Aorta (tissue), 5 donors: Measurements from ENCODE around the gene UTRN. TPM values are rescaled to one million over a fixed set of nuclear protein-coding genes. Genes with fewer than 3 reads are reported as not detected.
A peak's percentile ranks its signal among the peaks of the same experiment; 100 is the strongest.

ENCODE experiments used
- ATAC-seq: fragments of 200-7000 bp; cut with Tn5 transposase; one replicate; pipeline ENCODE4 v1.9.1; 2022; ENCODE audit warnings: moderate library complexity; ENCODE audit not compliant: low FRiP score
- DNase-seq, 2 donors: peaks; one replicate each; pipeline ENCODE4 v3.0.0-alpha.2; 2020
- H3K27ac ChIP-seq, 2 donors: one replicate each; pipeline ENCODE4 v1.5.1; 2013; ENCODE audit warnings: low read length in 2 of 2, mild to moderate bottlenecking in 2 of 2, moderate library complexity in 2 of 2, control low read depth in 1 of 2, inconsistent platforms in 1 of 2, low read depth in 1 of 2
- H3K27me3 ChIP-seq, 2 donors: one replicate each; pipeline ENCODE4 v1.6.1; 2013; ENCODE audit warnings: control low read depth in 1 of 2, low read length in 1 of 2, mild to moderate bottlenecking in 1 of 2, moderate library complexity in 1 of 2; ENCODE audit not compliant: insufficient read depth in 2 of 2, control insufficient read depth in 1 of 2
- H3K36me3 ChIP-seq, 2 donors: one replicate each; pipeline ENCODE4 v1.6.1; 2013; ENCODE audit warnings: control low read depth in 1 of 2, low read length in 1 of 2, mild to moderate bottlenecking in 1 of 2; ENCODE audit not compliant: insufficient read depth in 2 of 2, control insufficient read depth in 1 of 2
- H3K4me1 ChIP-seq, 2 donors: one replicate each; pipeline ENCODE4 v1.6.1; 2013; ENCODE audit warnings: low read length in 2 of 2, control low read depth in 1 of 2, mild to moderate bottlenecking in 1 of 2, moderate library complexity in 1 of 2; ENCODE audit not compliant: insufficient read depth in 2 of 2, control insufficient read depth in 1 of 2
- H3K4me3 ChIP-seq, 2 donors: one replicate each; pipeline ENCODE4 v1.5.1; 2013; ENCODE audit warnings: low read length in 2 of 2, control low read depth in 1 of 2, mild to moderate bottlenecking in 1 of 2
- H3K9me3 ChIP-seq: one replicate; pipeline ENCODE4 v1.6.1; 2013; ENCODE audit warnings: mild to moderate bottlenecking, low read length; ENCODE audit not compliant: control insufficient read depth
- WGBS, 2 donors: extraction: QIAGEN DNeasy Blood & Tissue Kit; methylation state at CpG; one replicate each; pipeline ENCODE4 v1.1.7; 2013; 5-methylcytosine and 5-hydroxymethylcytosine counted together
- intact Hi-C, 2 donors: fragments of 100-400 bp; cut with DNase I; formaldehyde crosslinking; loops; one replicate each; pipeline versions ENCODE4 v1.14.2 to v1.15.0; 2022
- polyA plus RNA-seq, 2 donors: library from polyadenylated mRNA; stranded (reverse); fragments of 200-250 nt; gene quantifications; one replicate each; pipeline ENCODE4 v1.2.3, GENCODE V29; 2013
- total RNA-seq, 2 donors: library from RNA; stranded (reverse); fragmentation: NEBNext Ultra II Directional; extraction: Animal tissue kit (Norgen Biotek cat#: 25700); gene quantifications; one replicate each; pipeline ENCODE4 v1.2.1, GENCODE V29; 2021
- donor health status: healthy with polysubstance abuse.
- donor health status: Bipolar disorder and iron deficiency.
- donor health status: DM: no; HTN: no; CAD: no.
- donor health status: DM: no; HTN: no; CAD: no.
- donor health status: DM: yes; HTN: yes; CAD: no.

Gene UTRN
- total and polyA plus RNA-seq, 4 donors: 11.5 to 259 (median 129) TPM

DNA sequence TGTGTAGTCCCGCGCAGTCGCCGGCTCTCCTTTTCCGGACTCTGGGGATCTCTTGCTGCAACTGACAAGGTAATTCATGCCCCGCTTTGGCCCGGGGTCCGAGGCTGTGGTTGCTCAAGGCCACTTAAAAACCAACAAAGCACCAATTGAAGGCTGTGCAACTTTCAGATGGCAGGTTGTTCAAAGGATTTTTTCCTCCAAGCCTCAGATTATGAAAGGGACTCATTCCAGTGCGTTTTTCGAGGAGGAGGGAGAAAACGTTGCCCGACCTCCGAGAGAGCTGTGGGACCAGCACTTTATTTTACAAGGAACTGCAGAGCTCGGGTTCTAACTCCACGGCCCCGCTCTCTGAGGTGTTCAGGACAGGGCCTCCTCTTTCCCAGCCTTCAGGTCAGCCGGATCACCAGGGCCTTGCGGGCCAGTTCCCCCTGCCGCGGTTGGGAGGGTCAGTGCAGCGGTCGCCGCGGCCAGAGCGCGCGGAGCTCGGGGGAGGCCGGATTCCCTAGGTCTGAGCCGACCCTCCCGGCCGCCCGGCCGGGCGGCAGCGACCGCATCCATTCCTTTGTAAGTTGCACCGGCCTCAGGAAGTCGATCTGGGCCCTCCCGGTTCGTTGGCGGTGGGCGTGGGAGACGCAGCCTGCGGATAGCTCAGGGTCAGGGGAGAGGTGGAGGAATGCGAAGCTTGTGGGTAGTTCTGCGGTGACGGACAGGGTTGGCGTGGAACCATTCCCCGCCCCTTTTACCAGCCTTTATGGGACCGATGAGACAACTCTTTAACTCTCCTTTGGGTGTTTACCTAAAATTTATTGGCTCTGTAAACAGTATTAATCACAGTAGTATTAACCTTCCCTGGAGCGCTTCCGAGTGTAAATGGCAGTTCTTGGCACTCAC lies 1.6 kb downstream of the UTRN start:
- Histone ChIP-seq H3K36me3 (no peaks in the 10 kb centered on the region), H3K9me3 (no peaks in the 10 kb centered on the region), H3K27ac (peak overlapping the region in 1 of 2 donors; percentile 70), H3K27me3 (no peaks in the 10 kb centered on the region), H3K4me3 (peak overlapping the region; percentile 73 to 75), H3K4me1 (no peaks in the 10 kb centered on the region)
- WGBS, 2 donors: 0 to 1% methylated on average over 53 of the region's 53 CpGs
- intact Hi-C loops: loop anchor here (5.0 to 10.0 kb wide), 7 partner anchors 39 to 198 kb away; partner anchors contain the start of gene SF3B5 (in 1 of the 2)
- ATAC-seq: peak; percentile 22
- DNase-seq: peak; percentile 77 to 91

DNA sequence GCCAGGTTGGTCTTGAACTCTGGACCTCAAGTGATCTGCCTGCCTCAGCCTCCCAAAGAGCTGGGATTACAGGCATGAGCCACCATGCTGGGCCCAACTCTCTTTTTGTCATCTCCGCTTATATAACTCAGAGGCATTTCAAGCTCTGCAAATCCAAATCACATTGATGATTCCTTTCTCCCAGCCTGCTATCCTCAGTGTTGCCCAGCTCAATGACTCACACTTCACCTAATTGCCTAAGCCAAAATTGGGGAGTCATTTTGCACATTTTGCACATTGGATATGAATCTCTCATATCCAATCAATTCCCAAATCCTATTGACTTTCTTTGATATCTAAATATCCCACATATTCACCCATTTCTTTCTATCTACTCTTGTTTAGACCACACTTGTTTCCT lies 3.9 kb downstream of the UTRN start:
- intact Hi-C loops: loop anchor here (5.0 to 10.0 kb wide), 7 partner anchors 42 to 196 kb away; partner anchors contain the start of gene SF3B5 (in 1 of the 2)
- Histone ChIP-seq H3K4me3 (no peak overlapping the region), H3K27me3 (no peaks in the 10 kb centered on the region), H3K4me1 (no peaks in the 10 kb centered on the region), H3K27ac (no peak overlapping the region), H3K9me3 (no peaks in the 10 kb centered on the region), H3K36me3 (no peaks in the 10 kb centered on the region)
- DNase-seq (no peak), ATAC-seq (no peak)
- WGBS, 2 donors: 97 to 100% methylated on average over 1 of the region's 1 CpG

DNA sequence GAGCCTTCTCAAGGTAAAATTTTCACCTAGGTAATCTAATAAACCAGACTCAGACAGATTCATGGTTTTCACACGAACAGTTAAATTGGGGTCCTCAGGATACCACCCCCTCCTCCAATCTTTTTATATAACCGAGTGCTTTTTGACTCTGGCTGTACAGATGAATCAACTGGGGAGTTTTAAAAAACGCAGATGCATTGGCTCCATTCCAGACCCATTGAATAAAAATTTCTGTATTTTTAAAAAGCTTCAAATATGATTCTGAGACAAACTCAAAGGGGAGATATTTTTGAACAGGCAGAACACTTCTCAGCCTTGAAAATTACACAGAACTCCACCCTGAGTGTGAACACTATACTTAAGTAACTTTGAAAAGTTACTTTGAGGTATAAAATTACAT lies 7.2 kb downstream of the UTRN start:
- 45 to 49% methylated on average over 3 of the region's 3 CpGs for WGBS, 2 donors
- ATAC-seq (no peak), DNase-seq (no peak)
- intact Hi-C loops: no loop called here
- peaks cover 2 to 4% of the 10 kb centered on the region in 2 donors for H3K4me1 ChIP-seq
- H3K36me3 ChIP-seq: no peaks in the 10 kb centered on the region
- no peak overlapping the region for H3K4me3 ChIP-seq
- no peaks in the 10 kb centered on the region for H3K27me3 ChIP-seq
- no peaks in the 10 kb centered on the region for H3K9me3 ChIP-seq
- no peak overlapping the region for H3K27ac ChIP-seq

DNA sequence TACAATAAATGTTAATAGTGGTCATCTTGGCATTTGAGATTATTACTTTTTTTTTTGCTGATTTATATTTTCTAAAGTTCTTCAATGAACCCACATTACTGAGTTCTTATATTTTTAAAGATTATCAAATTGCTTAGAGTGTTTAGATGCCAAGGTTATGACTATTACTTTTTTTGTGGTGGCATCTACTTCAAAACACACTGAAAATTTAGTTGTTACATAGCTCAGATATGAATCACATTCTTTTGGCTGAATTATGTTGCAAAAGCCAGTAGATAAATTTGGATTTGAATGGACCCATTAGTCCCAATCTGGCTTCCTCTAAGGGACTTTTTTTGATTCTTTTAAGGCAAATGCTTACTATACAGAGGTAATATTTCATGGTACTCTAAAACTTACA lies 8.9 kb downstream of the UTRN start:
- no peaks in the 10 kb centered on the region for H3K27me3 ChIP-seq
- intact Hi-C loops: no loop called here
- H3K9me3 ChIP-seq: no peaks in the 10 kb centered on the region
- H3K4me3 ChIP-seq: no peak overlapping the region
- H3K36me3 ChIP-seq: no peaks in the 10 kb centered on the region
- peaks cover 8 to 9% of the 10 kb centered on the region in 2 donors for H3K4me1 ChIP-seq
- no peak for ATAC-seq
- no peak overlapping the region for H3K27ac ChIP-seq
- DNase-seq: no peak

DNA sequence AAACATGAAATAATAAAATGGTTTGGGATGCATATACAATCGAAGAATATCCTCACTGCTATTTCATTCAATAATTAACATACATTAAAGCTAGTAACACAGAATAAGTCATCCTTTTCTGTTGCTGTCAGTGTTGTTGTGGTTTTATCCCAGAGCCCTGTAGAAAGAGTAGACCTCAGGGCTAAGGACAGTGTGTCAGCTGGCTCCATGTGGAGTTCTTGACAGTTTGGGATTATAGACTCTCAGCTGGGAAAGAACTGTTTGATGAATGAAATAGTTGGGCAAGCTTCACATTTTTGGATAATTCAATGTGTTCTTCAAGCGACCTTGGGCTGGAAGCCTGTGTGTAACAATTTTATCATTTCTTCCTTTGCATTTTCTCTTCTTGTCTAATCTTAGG lies 10.1 kb downstream of the UTRN start:
- 93 to 94% methylated on average over 2 of the region's 2 CpGs for WGBS, 2 donors
- Histone ChIP-seq H3K4me1 (peaks cover 8 to 9% of the 10 kb centered on the region in 2 donors), H3K27me3 (no peaks in the 10 kb centered on the region), H3K36me3 (no peaks in the 10 kb centered on the region), H3K27ac (no peak overlapping the region), H3K9me3 (no peaks in the 10 kb centered on the region), H3K4me3 (no peak overlapping the region)
- DNase-seq (no peak), ATAC-seq (no peak)
- intact Hi-C loops: no loop called here

DNA sequence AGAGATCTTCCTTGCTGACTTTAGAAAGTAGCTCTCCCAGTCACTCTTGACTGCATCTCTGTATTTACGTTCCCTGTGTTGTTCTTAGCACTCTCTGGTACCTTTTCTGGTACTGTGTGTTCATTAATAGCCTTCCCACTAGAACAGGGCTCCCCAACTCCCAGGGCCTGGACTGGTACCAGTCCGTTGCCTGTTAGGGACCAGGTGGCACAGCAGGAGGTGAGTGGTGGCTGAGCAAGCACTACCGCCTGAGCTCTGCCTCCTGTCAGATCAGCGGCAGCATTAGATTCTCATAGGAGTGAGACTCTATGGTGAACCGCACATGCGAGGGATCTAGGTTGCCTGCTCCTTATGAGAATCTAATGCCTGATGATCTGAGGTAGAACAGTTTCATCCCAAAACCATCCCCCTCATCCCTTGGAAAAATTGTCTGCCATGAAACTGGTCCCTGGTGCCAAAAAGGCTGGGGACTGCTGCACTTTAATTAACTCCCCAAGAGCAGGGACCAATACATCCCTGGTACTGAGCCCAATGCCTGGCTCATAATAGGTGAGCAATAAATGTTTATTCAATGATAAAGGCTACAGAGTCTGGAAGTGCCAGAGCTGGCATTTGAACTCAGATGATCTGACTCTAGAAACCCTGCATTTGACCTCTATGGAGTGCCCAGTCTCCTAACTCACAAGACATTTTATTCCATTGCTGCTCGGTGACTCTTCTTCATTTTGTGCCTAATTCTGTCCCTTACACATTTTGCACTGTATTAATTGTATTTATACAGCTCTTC lies 11.0 kb downstream of the UTRN start:
- Histone ChIP-seq H3K4me3 (no peak overlapping the region), H3K36me3 (no peaks in the 10 kb centered on the region), H3K27ac (no peak overlapping the region), H3K9me3 (no peaks in the 10 kb centered on the region), H3K4me1 (peaks cover 8 to 9% of the 10 kb centered on the region in 2 donors), H3K27me3 (no peaks in the 10 kb centered on the region)
- ATAC-seq (no peak), DNase-seq (no peak)
- 96 to 97% methylated on average over 7 of the region's 7 CpGs for WGBS, 2 donors
- intact Hi-C loops: no loop called here

DNA sequence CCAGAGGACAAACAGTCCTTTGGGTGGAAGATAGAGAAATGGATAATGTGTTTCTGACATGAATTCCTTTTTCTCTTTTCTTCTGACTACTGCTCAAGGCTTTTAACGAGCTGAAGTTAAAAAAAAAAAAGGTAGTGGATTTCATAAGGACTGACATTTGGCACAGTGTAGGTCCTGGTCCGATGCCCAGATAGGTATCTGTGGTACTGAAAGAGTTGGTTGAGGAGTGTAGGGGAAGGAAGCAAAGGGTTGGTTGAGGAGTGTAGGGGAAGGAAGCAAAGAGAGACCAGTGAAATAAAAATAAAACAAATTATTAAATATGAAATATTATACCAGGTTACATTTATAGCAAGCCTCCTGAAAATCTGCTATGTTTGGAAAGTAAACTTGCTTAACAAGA lies 11.8 kb downstream of the UTRN start:
- peaks cover 8 to 9% of the 10 kb centered on the region in 2 donors for H3K4me1 ChIP-seq
- intact Hi-C loops: no loop called here
- no peaks in the 10 kb centered on the region for H3K9me3 ChIP-seq
- WGBS, 2 donors: 13 to 19% methylated on average over 2 of the region's 2 CpGs
- peak overlapping the region in 1 of 2 donors; percentile 9 for H3K27ac ChIP-seq
- ATAC-seq (no peak), DNase-seq (peak in 1 of 2 donors; percentile 59)
- H3K4me3 ChIP-seq: no peak overlapping the region
- H3K36me3 ChIP-seq: no peaks in the 10 kb centered on the region
- H3K27me3 ChIP-seq: no peaks in the 10 kb centered on the region

DNA sequence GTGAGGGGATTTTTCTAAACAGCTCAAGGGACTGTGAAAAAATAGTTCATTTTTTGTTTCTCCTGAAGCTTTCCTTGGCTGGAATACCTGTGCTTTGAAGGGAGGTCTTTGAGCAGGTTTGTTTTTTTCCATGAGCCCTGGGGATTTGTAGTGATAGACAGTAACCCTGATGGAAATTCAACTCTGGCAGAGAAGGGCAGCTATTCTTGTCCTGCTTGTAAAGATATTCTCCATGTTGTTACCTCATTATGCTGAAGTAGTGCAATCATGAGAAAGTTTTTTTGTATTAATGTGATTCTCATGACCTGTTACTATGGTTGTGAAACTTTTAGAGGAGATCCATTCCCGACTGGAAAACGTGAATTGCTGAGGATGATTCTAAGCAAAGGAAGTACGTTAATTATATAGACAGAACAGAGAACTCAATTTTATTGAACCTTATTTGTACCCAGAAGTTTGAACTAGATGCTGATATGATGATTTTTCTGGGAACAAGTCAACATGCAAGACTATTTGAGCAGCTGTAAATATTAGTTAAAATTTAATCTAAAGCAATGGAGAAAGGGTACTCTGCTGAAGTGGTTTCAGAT lies 12.5 kb downstream of the UTRN start:
- Histone ChIP-seq H3K27ac (no peak overlapping the region), H3K36me3 (no peaks in the 10 kb centered on the region), H3K9me3 (no peaks in the 10 kb centered on the region), H3K27me3 (no peaks in the 10 kb centered on the region), H3K4me3 (no peak overlapping the region), H3K4me1 (peaks cover 8 to 9% of the 10 kb centered on the region in 2 donors)
- no peak for DNase-seq
- no peak for ATAC-seq
- 56 to 61% methylated on average over 3 of the region's 3 CpGs for WGBS, 2 donors
- intact Hi-C loops: no loop called here
